GM19240 (cell line): Measurements from ENCODE around the gene MYRFL.
"Not testable (repeated sequence)": the region's sequence is repeated elsewhere in the genome, so short reads cannot be mapped to it uniquely, and the experiment has no call there.

ENCODE experiments used
- DNase-seq: peaks from one replicate; pipeline ENCODE4 v3.0.0; 2011; ENCODE audit warnings: low spot score; ENCODE audit not compliant: insufficient read length

The MYRFL gene

DNA sequence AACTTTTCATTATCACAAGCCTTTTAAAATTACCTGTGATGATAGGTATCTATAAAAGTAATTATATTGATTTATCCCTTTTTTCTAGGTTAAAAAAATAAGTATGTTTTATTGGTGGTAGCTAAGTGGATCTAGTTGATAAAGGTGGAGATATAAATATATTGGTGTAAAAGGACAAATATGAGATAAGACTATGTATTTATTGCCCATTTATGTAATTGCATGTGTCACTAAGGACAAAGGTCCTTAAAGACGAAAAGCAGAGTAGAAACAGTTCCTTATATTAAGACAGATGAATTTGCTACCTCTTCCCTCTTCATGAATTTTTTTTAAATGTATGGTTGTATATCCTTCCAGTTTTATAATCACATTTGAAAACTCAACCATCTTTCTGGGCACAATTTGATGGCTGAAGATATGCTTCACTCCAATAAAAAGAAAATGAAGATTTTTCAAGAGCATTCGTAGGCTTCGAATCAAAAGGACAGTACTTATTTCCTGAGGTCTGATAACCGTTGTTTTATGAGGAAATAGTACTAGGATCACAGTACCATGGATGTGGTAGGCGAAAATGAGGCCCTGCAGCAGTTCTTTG, at the start of gene MYRFL:
MYRFL (plus strand) TSS at position 262 of the 595 bp plus-strand sequence; CDS start at position 553, 291 bp downstream.
- no peak for DNase-seq

DNA sequence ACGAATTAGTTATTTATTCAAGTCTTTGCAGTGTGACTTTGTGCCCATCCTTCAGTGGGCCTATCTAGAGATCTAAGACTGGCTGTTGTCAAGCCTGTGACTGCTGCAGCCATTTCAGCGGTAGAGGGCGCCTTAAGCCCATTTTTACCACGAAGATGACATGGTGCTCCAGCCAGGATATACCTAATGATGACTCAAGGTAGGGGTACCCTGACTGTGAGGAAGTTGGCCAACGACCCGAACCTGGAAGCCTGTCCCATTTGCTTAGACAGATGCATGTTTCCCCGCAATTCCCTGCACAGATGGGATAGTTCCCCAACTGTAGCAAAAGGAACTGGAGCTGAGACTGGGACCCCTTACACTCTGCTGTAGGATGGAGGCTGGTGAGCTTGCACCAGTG, 45.1 kb upstream of the MYRFL start:
- no peak for DNase-seq

DNA sequence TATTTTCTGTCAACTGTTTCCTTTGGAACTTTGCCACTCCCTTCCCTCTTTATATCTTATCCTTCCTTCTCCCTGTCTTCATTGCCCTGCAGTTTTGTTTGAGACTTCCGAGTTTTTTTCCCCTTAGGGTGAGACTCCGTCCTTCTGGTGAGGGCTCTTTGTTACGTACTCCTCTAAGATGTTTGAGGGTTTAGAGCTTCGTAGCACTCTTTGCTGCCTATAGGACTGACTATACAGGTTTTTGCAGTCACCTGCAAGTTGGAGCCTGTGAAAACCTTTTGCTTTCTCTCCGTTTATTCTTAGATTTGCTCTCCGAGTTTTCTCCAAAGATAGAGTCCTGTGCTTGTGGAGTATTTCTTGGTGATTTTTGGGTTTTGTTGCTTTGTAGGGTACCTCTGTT, 41.7 kb upstream of the MYRFL start:
- no peak for DNase-seq

DNA sequence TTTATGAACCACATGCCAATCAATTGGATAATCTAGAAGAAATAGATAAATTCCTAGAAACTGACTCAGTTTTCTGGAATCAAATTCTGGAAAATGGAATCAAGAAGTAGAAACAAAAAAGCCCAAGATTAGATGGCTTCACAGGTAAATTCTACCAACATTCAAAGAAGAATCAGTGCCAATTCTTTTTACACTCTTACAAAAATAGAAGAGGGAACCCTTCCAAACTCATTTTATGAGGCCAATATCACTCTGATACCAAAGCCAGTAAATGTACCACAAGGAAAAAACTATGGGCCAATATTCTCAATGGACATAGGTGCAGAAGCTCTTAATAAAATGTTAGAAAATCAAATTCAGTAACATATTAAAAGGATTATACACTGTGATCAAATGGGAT, 35.7 kb upstream of the MYRFL start:
- no peak for DNase-seq

DNA sequence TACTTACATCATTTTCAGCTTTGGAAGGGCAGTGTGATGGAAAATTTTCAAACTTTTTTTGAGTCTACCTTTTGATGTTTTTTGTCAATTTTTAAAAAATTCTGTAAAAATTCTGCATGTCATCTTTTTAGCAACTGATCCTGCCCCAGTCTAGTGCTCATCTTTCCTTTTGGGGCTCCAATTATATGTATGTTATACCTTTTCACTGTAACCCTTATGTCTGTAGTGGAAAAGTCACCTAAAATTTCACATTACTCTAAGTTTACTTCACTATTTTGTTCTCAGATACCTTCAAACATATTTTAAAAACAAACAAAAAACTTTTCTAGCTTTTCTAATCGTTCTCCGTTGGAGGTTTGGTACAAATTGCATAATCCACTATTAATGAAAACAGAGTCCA, 32.5 kb upstream of the MYRFL start:
- DNase-seq, result no peak

DNA sequence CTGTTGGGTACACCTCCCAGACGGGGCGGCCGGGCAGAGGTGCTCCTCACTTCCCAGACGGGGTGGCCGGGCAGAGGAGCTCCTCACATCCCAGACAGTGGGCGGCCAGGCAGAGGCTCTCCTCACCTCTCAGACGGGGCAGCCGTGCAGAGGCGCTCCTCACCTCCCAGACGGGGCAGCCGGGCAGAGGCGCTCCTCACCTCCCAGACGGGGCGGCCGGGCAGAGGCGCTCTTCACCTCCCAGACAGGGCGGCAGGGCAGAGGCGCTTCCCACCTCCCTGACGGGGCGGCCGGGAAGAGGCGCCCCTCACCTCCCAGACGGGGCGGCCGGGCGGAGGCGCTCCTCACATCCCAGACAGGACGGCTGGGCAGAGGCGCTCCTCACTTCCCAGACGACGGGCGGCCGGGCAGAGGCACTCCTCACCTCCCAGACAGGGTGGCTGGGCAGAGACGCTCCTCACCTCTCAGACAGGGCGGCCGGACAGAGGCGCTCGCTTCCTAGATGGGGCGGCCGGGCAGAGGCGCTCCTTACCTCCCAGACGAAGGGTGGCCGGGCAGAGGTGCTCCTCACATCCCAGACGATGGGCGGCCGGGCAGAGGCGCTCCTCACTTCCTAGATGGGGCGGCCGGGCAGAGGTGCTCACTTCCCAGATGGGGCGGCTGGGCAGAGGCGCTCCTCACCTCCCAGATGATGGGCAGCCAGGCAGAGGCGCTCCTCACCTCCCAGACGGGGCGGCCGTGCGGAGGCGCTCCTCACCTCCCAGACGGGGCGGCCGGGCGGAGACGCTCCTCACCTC, 17.7 kb upstream of the MYRFL start:
- DNase-seq, result not testable (repeated sequence)

DNA sequence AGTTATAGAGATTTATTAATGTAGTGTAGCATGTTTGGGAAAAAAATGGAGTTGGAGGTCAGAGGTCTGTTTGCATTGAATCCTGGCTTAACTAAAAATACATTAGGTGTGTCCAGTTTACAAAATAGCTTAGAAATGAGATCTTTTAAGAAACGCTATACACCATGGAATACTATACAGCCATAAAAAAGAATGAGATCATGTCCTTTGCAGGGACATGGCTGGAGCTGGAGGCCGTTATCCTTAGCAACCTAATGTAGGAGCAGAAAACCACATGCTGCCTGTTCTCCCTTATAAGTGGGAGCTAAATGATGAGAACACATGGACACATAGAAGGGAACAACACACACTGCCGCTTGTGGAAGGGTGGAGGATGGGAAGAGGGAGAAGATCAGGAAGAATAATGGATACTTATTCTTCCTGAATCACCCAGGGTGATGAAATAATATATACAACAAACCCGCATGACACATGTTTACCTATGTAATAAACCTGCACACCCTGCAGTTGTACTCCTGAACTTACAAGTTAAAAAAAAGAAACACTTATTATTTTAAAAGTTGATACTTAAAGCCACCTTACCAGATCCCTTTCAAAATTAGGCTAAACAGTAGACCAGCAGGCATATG, 14.0 kb upstream of the MYRFL start:
- no peak for DNase-seq

GRCh38 chr12:69816082-69816481, 8.9 kb upstream of the MYRFL start:
- DNase-seq, result no peak

DNA sequence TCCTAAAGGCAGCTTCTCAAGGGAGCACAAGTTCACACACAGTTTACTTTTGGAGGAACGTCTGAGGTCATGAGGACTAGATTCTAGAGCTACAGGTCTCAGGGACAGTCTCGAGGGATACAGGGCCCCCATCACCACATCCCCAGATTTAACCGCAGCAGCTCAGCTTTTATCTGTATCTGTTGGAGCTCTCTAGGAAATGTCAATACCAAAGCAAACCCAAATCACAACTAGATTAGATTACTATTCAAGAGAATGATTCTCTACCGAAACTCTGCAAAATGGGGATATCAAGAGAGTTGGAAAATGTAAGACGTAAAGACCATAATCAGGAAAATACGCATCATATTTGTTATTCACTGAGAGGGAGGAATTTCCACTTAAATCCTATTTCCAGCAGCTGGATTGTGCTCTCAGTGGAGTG, 4.0 kb upstream of the MYRFL start:
- no peak for DNase-seq

GRCh38 chr12:69821456-69822159, 3.4 kb upstream of the MYRFL start:
- DNase-seq, result no peak

- no peak for DNase-seq
These were observed 2.7 kb upstream of the MYRFL start for GRCh38 chr12:69822201-69822860.

DNA sequence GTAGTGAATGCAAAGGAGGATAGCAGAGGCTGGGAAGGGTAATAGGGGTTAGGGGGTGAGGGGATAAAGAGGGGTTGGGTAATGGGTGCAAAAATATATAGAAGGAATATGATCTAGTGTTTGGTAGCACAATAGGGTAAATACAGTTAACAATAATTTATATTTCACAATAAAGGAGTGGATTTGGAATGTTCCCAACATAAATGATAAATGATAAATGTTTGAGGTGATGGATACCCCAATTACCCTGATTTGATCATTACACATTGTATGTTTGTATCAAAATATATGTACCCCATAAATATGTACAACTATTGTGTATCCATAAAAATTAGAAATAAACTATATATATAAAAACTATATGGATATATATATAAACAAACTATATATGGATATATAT, 999 bp upstream of the MYRFL start:
- DNase-seq, result no peak

- no peak for DNase-seq
These were observed 3.9 kb downstream of the MYRFL start for GRCh38 chr12:69828897-69829296.

GRCh38 chr12:69833696-69834095, 8.7 kb downstream of the MYRFL start:
- no peak for DNase-seq

GRCh38 chr12:69834147-69834546, 9.1 kb downstream of the MYRFL start:
- DNase-seq, result no peak

GRCh38 chr12:69834576-69834975, 9.5 kb downstream of the MYRFL start:
- DNase-seq, result no peak

GRCh38 chr12:69835081-69835480, 10.1 kb downstream of the MYRFL start:
- DNase-seq, result no peak

DNA sequence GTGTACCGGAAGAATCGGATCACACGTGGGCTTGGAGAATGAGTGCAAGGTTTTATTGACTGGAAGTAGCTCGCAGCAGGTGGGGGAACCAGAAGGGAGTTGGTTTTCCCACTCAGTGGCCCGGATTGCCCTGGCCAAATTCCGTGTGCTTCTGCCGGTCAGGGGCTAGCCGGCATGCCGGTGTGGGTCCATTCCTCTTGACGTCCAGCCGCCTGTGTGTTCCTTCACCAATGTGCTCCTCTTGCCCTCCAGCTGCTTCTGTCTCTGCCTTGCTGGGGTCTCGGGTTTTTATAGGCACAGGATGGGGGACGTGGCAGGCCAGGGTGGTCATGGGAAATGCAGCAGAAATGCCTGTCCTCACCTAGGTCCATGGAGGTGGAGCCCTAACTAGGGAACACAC, 11.0 kb downstream of the MYRFL start:
- DNase-seq, result no peak

DNA sequence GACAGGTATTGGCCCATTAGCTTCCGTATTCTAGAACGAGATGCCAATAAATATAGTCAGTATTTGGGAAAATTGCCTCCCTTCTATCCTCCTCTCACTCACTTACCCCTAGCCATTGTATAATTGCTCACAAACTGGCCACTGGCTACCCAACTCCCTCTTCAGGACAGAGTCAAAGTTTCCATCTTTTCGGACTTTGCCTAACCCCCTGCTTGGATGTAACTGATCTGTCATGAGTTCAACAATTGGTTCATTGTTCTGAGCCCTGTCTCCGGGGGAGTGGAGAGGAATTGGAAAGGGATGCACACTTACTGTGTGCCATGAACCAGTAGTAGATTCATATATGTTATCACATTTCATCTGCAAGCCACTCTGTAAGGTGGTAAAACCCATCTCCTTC, 12.2 kb downstream of the MYRFL start:
- DNase-seq, result no peak

DNA sequence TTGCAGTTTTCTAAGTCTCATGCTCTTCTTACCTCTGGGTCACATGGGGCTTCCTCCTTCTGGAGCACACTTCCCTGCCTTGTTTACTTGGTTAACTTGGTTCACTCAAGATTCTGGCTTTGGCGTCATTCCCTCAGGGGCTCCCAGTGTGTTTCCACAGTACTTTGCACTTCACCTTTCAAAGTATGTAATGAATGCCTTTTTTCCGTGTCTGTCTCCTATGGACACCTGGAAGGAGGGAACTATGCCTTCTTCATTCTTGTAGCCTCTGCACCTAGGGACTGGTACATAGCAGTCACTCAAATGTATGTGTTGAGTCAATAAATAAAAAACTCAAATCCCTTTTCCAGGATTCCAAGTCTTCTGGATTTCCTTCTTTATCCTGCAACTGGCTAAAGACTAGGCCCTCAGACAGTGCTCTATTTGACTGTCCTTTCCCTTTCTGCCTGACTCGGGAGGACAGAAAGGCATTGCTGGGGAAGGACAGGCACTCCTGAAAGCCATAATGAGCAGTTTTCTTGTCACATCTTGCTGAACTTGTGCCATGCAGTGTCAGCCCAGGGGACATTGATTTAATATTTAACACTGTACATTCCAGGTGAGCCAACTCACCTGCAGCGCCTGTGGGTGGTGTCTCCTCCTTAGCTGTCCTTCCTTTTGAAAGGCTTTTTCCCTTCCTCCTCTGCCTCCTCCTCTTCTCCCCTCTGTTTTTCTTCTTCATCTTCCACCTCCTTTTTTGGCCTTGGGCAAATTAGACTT, 12.8 kb downstream of the MYRFL start:
- DNase-seq, result no peak

DNA sequence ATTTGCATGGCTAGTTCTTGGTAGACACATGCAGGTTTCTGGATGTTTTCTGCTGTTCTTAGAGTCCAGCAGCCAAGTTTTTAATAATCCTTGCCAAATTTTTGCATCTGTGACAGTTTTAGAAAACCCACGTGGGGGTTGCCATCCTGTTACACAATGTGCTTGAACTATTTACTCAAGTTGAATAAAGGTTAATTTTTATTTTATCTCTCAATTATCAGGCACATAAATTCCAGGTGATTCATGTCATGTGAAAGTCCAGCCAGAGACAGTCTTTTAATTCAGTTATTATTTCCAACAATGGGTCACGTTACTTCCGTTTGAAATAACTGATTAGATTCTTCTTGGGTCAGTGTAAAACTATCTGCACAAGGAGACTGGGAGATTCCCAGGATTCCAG, 15.7 kb downstream of the MYRFL start:
- no peak for DNase-seq
